HAP-1 (cell line): ENCODE measurements around the gene BCAS3.

Source experiments
- DNase-seq, 2 experiments: peaks; one replicate each; pipeline ENCODE4 v3.0.0-alpha.2; 2016 to 2020; ENCODE audit warnings: low spot score in 2 of 2
- H3K27me3 ChIP-seq: fragments of 250-450 bp; sonication (Bioruptor Pico); 2 replicates; pipeline ENCODE4 v1.5.1; 2020; ENCODE audit warnings: low read depth, mild to moderate bottlenecking, moderate library complexity
- H3K36me3 ChIP-seq: fragments of 250-450 bp; sonication (Bioruptor Pico); replicated peaks from 2 replicates; pipeline ENCODE4 v1.5.1; 2020; ENCODE audit warnings: mild to moderate bottlenecking
- H3K4me1 ChIP-seq: fragments of 250-450 bp; sonication (Bioruptor Pico); 2 replicates; pipeline ENCODE4 v1.5.1; 2020; ENCODE audit warnings: mild to moderate bottlenecking
- H3K4me3 ChIP-seq: fragments of 250-450 bp; sonication (Bioruptor Pico); 2 replicates; pipeline ENCODE4 v1.5.1; 2020; ENCODE audit warnings: mild to moderate bottlenecking, moderate library complexity
- H3K9me3 ChIP-seq: fragments of 250-450 bp; sonication (Bioruptor Pico); 2 replicates; pipeline ENCODE4 v1.5.1; 2020; ENCODE audit warnings: mild to moderate bottlenecking, moderate library complexity
- in situ Hi-C: fragments of 300-500 bp; cut with MboI; formaldehyde crosslinking; loops from 3 replicates; pipeline ENCODE4 v1.14.3; 2020; ENCODE audit warnings: low sequenced_read_pairs, inconsistent platforms, mixed read lengths

BCAS3 gene

GRCh38 chr17:61393904-61394629 lies 716.4 kb downstream of the BCAS3 start:
- Histone ChIP-seq H3K4me3 (no peak overlapping the region), H3K4me1 (no peaks in the 10 kb centered on the region; the same call in 1 of the 2 replicates), H3K27me3 (no peaks in the 10 kb centered on the region), H3K9me3 (no peaks in the 10 kb centered on the region), H3K36me3 (no peaks in the 10 kb centered on the region)
- no peak for DNase-seq
- in situ Hi-C loops, result loop anchor here (5.0 to 10.0 kb wide), 2 partner anchors 392 to 669 kb away; no protein-coding TSS in a partner anchor

- Histone ChIP-seq H3K9me3 (no peaks in the 10 kb centered on the region), H3K4me3 (no peak overlapping the region), H3K4me1 (no peaks in the 10 kb centered on the region; the same call in 1 of the 2 replicates), H3K36me3 (no peaks in the 10 kb centered on the region), H3K27me3 (no peaks in the 10 kb centered on the region)
- DNase-seq, result no peak
- in situ Hi-C loops, result loop anchor here (5.0 to 10.0 kb wide), 2 partner anchors 393 to 670 kb away; no protein-coding TSS in a partner anchor
Observed at GRCh38 chr17:61394630-61395408, 717.2 kb downstream of the BCAS3 start.

- no peak overlapping the region for H3K4me3 ChIP-seq
- no peak for DNase-seq
- in situ Hi-C loops, result loop anchor here (10.0 kb wide), 1 partner anchor 671 kb away; no protein-coding TSS in a partner anchor
- H3K9me3 ChIP-seq, result no peaks in the 10 kb centered on the region
- H3K27me3 ChIP-seq, result no peaks in the 10 kb centered on the region
- no peaks in the 10 kb centered on the region for H3K36me3 ChIP-seq
- no peaks in the 10 kb centered on the region for H3K4me1 ChIP-seq
Observed at GRCh38 chr17:61395409-61395982, 717.8 kb downstream of the BCAS3 start.

GRCh38 chr17:61395983-61396585 lies 718.4 kb downstream of the BCAS3 start:
- H3K4me1 ChIP-seq, result no peaks in the 10 kb centered on the region
- H3K27me3 ChIP-seq, result no peaks in the 10 kb centered on the region
- no peaks in the 10 kb centered on the region for H3K9me3 ChIP-seq
- no peaks in the 10 kb centered on the region for H3K36me3 ChIP-seq
- no peak overlapping the region for H3K4me3 ChIP-seq
- DNase-seq, result no peak
- in situ Hi-C loops, result loop anchor here (10.0 kb wide), 1 partner anchor 671 kb away; no protein-coding TSS in a partner anchor

GRCh38 chr17:61396586-61397085 lies 719.0 kb downstream of the BCAS3 start:
- Histone ChIP-seq H3K27me3 (no peaks in the 10 kb centered on the region), H3K9me3 (no peaks in the 10 kb centered on the region), H3K4me1 (no peaks in the 10 kb centered on the region), H3K4me3 (no peak overlapping the region), H3K36me3 (no peaks in the 10 kb centered on the region)
- no peak for DNase-seq
- in situ Hi-C loops, result loop anchor here (10.0 kb wide), 1 partner anchor 672 kb away; no protein-coding TSS in a partner anchor

- in situ Hi-C loops, result loop anchor here (10.0 kb wide), 1 partner anchor 672 kb away; no protein-coding TSS in a partner anchor
Observed at GRCh38 chr17:61397086-61397842, 719.6 kb downstream of the BCAS3 start.

GRCh38 chr17:61398721-61399130 lies 721.1 kb downstream of the BCAS3 start:
- H3K4me1 ChIP-seq, result no peaks in the 10 kb centered on the region
- no peaks in the 10 kb centered on the region for H3K27me3 ChIP-seq
- peaks cover 3% of the 10 kb centered on the region; the same call in 1 of the 2 replicates for H3K36me3 ChIP-seq
- in situ Hi-C loops, result loop anchor here (10.0 kb wide), 1 partner anchor 674 kb away; no protein-coding TSS in a partner anchor
- H3K9me3 ChIP-seq, result no peaks in the 10 kb centered on the region
- no peak for DNase-seq
- peak overlapping the region; percentile 67 for H3K4me3 ChIP-seq

More at GRCh38 chr17:61397086-61397842, 719.6 kb downstream of the BCAS3 start:
- Histone ChIP-seq H3K4me3 (no peak overlapping the region), H3K36me3 (no peaks in the 10 kb centered on the region), H3K27me3 (no peaks in the 10 kb centered on the region), H3K4me1 (no peaks in the 10 kb centered on the region), H3K9me3 (no peaks in the 10 kb centered on the region)
- no peak for DNase-seq

GRCh38 chr17:61399131-61400065 lies 721.7 kb downstream of the BCAS3 start, which contains the start of gene TBX2:
TBX2 (plus strand) TSS chr17:61399843; CDS start chr17:61400177, 334 bp downstream.
- Histone ChIP-seq H3K27me3 (no peaks in the 10 kb centered on the region), H3K36me3 (peaks cover 3% of the 10 kb centered on the region), H3K9me3 (no peaks in the 10 kb centered on the region), H3K4me1 (no peaks in the 10 kb centered on the region), H3K4me3 (peak within 1 kb of the TSS; percentile 67)
- in situ Hi-C loops, result loop anchor here (10.0 kb wide), 1 partner anchor 675 kb away; no protein-coding TSS in a partner anchor
- peak; percentile 92 to 96 for DNase-seq

GRCh38 chr17:61400066-61400716 lies 722.5 kb downstream of the BCAS3 start:
- Histone ChIP-seq H3K36me3 (peaks cover 3% of the 10 kb centered on the region), H3K9me3 (no peaks in the 10 kb centered on the region), H3K4me1 (no peaks in the 10 kb centered on the region), H3K4me3 (peak overlapping the region; percentile 67), H3K27me3 (no peaks in the 10 kb centered on the region)
- in situ Hi-C loops, result no loop called here
- DNase-seq, result peak in 1 of 2 experiments; percentile 52

- H3K27me3 ChIP-seq, result no peaks in the 10 kb centered on the region
- no peaks in the 10 kb centered on the region for H3K4me1 ChIP-seq
- in situ Hi-C loops, result no loop called here
- peak overlapping the region; percentile 67 for H3K4me3 ChIP-seq
- peaks cover 3% of the 10 kb centered on the region for H3K36me3 ChIP-seq
- DNase-seq, result peak; percentile 15 to 36
- H3K9me3 ChIP-seq, result no peaks in the 10 kb centered on the region
Observed at GRCh38 chr17:61400717-61401388, 723.2 kb downstream of the BCAS3 start.
